Fibroblast of skin of scalp (primary cell): Measurements from ENCODE around the gene ERCC2.
"Not testable (repeated sequence)": the region's sequence is repeated elsewhere in the genome, so short reads cannot be mapped to it uniquely, and the experiment has no call there.

Experiments used
- DNase-seq: peaks from one replicate; pipeline ENCODE4 v3.0.0-alpha.2; 2013

Gene ERCC2

DNA sequence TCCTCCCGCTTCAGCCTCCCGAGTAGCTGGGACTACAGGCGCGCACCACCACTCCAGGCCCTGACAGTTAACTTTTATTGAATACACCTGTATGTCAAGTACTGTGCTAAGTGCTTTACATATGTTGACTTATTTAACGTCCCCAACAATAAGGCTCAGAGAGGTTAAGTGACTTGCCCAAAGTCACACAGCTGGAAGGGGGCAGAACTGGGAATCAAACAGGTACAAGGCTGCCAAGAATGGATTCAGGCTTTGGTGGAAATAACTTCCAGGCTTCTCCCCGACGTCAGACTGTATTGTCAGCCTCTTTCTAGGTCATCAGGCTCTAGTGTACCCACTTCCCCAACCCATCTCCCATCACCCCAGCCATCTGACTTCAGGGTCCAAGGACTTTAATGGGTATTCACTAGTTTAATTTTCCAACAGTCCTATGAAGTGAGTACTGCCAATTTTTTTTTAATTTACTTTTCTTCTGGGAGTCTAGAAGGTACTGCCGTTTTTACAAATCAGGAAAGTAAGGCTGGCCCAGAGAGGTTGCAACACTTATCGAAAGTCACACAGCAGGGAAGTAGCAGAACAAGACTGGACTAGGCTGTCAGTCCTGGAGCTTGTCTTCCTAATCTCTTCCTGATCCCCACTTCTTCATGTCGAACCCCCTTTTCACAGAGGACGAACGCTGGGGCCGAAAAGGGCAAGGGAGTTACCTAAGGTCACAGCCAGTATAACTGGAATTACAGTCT is 42.8 kb downstream of the ERCC2 start:
- no peak for DNase-seq

DNA sequence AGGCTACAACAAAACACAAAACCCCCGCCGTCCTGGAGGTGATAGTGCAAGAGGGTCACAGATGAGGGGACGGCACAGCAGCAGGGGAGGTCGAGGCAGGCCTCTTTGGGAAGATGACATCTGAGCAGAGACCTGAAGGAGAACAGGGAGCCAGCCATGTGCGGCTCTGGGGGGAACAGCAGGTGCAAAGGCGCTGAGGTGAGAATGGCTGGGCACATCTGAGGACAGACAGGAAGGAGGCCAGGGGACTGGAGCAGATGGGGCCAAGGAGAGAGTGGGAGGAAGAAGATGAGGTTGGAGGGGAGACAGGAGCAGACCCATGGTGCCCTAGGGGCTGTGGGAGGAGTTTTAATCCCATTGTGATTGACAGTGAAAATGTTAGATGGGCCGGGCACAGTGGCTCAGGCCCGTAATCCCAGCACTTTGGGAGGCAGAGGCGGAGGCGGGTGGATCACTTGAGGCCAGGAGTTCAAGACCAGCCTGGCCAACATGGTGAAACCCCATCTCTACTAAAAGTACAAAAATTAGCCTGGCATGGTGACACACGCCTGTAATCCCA is 45.9 kb downstream of the ERCC2 start:
- no peak for DNase-seq

DNA sequence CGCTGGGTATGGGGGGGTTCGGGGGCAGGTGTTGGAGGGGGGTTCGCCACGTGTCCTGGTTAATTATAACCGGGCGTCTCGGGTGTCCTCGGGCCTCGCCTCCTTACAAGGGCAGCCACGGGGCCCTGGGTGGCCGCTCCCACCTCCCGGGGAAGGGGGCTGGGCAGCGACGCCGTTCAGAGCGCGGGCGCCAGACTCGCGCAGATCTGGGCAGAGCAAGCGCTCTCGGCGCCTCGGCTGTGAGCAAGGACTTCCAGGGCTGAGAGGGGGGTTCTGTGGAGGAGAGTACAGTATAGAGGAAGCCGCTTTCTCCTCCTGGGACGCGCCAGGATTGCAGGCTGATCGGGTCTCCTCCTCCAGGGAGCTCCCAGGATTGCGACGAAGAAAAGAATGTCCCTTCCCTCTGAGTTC is 46.7 kb downstream of the ERCC2 start:
- no peak for DNase-seq

DNA sequence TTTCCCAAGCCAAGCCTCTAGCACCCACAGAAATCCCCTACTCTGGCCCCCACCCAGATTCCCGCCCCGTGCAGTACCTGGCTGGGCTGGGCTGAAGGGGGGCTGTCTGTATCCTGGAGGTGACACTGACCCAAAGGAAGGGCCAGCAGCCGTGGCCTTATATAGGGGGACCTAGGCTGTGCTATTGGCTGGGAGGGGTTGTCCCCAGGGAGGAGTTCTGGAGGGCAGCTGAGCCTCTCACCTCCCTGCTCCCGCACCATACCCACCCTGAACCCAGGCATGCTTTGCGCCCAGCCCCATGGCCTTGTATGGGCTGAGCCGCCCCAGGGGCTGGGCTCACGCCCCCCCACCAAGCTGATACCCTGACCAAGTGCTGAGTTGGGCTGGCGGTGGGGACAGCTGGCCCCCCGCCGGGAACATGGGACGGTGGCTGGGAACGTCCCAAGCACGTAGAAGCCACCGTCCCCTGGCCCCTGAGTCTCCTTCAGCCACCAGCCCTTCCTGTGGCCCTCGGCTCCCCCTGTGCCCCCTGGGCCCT is 47.6 kb downstream of the ERCC2 start, which contains the start of gene CKM:
Gene CKM, minus strand, starts transcription at position 132 of the 538 bp plus-strand sequence. CDS start 3,162 bp downstream, outside the sequence.
- no peak for DNase-seq

DNA sequence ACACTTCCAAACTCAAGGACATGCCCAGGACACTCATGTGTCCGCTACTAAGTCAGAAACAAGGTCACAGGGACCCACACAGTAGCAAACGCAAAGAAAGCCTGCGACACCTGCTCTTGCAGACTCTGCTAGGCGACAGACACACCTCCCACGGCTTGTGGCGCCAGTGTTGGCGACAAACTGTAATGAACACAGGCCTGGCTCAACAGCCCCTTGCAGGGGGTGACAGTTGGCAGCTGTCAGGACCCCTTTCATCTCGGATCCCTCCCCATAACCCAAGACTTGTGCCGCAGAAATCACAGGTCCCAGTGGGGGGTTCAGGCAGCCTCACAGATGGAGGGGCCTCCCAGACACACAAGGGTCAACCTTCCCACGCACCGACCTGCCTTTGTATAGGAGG is 48.1 kb downstream of the ERCC2 start:
- DNase-seq = no peak

DNA sequence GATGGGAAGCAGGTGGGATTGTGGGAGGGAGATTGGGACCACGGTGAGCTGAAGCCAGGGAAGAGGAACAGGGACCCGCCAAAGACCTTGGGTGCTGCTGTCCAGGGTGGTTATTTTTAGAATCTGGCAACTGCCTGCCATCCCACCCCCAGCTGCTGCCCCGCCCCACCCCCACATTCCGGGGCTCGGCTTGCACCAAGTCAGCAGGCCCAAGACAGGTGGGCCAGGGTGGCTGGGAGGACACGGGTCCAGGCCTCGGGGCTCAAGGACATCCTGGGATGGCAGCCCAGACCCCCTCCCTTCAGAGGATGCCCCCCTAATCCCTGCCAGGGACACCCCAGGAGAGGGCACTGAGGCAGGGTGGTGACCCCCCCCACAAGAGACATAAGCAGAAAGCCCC is 48.5 kb downstream of the ERCC2 start:
- DNase-seq = no peak

DNA sequence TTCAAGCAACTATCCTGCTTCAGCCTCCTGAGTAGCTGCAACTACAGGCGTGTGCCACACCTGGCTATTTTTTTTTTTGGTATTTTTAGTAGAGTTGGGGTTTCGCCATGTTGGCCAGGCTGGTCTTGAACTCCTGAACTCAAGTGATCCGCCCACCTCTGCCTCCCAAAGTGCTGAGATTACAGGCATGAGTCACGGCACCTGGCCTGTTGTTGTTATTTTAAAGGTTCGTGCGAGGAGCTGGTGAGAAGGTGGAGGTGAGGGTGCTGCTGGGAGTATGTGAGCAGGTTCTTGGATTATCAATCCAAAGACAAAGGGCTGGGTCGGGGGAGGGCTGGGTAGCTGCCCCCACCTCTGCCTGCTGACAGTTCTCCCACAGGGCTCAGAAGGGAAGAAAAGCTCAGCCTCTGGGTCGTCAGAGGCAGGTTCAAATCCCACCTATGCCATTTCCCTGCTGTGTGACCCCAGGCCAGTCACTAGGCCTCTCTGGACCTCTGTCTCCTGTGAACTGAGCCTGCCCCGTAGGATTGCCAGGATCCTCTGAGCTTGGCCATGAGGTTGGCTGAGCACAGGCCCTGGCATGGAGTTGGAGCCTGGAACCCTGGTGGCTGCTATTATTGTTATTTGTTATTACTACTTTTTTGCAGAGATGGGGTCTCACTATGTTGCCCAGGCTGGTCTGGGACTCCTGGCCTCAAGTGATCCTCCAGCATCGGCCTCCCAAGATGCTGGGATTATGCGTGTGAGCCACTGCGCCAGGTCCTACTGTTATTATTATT is 49.2 kb downstream of the ERCC2 start:
- no peak for DNase-seq

DNA sequence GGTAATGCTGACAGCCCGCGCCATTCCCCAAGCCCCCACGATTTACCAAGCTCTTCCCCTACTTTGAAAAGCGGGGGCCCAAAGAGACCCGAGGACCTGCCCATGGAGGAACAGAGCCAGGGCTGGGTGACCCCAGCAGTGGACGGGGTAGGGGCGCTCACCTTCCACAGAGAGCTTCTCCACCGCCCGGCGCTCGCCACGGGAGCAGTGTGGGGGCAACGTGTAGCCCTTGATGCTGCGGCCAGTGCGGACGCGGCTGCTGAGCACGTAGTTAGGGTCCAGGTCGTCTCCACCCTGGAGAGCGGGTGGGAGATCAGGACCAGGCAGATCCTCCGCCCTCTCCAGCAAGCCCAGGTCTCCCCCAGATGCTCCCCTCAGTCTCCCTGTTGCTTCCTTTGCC is 55.1 kb downstream of the ERCC2 start:
- DNase-seq = no peak

DNA sequence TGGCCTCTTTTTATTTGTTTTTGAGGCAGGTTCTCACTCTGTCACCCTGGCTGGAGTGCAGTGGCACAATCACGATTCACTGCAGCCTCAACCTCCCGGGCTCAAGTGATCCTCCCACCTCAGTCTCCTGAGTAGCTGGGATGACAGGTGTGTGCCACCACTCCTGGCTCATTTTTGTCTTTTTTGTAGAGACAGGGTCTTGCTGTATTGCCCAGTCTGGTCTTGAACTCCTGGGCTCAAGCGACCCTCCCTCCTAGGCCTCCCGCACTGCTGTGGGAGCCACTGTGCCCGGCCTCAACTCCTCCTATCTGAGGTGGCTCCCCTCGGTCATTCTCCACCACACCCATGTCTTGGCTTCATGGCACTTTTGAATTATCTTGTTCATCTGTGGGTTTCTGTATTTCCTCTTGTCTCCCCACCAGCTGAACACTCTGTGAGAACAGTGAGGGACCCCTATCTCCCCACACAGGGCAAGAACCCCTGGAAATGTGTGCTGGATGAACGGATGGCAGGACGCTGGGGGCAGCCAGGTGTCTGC is 55.6 kb downstream of the ERCC2 start:
- DNase-seq = no peak

DNA sequence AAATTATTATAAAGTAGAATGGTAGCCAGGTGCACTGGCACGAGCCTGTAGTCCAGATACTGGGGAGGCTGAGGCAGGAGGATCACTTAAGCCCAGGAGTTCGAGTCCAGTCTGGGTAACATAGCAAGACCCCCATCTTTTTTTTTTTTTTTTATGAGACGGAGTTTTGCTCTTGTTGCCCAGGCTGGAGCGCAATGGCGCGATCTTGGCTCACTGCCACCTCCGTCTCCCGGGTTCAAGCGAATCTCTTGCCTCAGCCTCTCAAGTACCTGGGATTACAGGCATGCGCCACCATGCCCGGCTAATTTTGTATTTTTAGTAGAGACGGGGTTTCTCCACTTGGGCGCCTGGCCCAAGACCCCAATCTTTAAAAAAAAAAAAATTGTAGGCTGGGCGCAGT is 58.1 kb downstream of the ERCC2 start:
- DNase-seq = not testable (repeated sequence)

DNA sequence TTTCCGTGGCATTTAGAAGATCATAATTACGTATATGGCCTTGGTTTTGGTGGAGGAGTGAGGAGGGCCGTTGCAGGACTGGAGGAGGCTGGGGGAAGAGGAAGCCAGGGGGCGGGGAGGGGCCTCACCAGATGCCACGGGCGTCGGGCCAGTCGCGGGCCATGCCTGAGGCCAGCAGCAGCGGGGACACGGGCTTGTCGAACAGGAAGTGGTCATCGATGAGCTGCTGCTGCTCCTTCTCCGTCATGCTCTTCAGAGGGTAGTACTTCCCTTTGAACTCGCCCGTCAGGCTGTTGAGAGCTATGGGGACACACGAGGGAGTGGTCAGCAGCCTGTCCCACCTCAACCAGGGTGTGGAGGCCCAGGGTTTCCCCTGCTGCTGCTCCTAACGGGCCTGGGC is 58.8 kb downstream of the ERCC2 start:
- no peak for DNase-seq

DNA sequence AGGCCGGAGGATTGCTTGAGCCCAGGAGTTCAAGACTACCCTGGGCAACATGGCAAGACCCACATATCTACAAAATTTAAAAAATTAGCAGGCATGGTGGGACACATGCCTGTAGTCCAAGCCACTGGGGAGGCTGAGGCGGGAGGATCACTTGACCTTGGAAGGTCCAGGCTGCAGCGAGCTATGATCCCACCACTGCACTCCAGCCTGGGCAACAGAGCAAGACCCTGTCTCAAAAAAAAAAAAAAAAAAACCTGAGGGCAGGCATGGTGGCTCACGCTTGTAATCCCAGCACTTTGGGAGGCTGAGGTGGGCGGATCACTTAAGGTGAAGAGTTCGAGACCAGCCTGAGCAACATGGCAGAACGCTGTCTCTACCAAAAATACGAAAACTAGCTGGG is 61.1 kb downstream of the ERCC2 start:
- DNase-seq = not testable (repeated sequence)

DNA sequence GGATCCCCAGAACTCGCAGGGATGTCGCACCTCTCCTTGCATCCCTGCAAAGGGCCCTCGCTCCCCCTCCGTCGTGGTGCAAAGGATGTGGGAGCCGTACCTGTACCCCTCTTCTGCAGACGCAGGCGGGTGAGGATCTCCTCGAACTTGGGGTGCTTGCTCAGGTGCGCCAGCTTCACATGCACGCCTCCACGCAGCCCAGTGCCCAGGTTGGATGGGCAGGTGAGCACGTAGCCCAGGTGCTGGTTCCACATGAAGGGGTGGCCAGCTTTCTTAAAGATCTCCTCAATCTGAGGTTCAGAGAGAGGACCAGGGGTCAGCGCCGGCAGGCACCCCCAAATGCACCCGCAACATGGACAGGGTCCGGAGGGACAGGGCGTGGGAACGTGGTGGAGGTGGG is 63.0 kb downstream of the ERCC2 start:
- no peak for DNase-seq

DNA sequence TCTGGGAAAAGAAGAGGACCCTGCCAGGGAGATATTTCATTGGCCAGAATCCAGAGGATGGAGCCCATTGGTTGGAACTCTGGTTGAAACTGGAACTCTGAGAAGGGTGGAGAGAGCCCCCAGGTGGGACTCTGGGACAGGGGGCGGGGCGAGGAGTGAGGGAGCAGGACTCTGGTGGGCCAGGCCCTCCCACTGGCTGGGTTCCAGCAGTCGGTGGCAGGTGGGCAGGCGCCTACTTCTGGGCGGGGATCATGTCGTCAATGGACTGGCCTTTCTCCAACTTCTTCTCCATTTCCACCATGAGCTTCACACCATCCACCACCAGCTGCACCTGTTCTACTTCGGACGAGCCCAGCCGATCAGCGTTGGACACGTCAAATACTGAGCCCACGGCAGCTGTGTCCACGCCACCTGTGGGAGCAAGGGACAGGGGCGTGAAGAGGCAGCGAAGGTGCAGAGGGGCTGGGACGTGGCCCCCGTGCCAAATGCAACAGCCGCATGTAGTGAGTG is 63.8 kb downstream of the ERCC2 start:
- no peak for DNase-seq

DNA sequence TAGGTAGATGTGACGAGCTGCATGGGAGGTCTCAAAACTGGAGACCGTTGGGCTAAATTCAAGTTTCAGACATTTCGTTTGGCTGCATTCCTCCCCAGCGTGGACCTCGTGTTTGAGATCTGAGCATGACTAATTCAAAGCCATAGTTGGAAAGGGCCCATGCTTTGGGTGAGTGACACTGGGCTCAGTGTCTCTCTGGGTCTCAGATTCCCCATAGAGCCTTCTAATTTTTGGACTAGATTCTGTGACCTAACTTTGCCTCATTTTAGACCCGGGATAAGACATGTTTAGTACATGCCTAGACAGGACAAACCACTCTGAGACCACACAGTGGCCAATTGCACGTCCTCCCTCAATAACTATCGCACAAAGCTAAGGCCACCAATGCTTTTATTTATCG is 64.3 kb downstream of the ERCC2 start:
- no peak for DNase-seq

DNA sequence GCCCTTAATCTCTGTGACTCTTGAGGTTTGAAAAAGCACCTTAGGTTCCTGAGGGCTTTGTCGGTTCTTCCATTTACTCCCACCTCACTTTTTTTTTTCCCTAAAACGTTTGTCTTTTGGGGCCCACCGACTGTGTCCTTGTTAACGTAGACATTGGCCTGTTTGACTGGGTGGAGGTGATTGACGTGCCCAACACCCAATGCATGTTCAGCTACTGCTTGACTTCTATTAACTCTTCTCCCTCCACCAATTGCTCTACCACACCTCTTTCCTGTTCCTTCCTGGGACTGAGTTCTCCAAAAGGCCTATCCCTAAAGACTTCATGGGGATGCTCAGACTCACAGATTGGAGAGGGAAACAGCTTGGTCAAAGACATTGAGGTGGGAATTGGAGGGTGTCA is 65.0 kb downstream of the ERCC2 start:
- peak; percentile 34 for DNase-seq

DNA sequence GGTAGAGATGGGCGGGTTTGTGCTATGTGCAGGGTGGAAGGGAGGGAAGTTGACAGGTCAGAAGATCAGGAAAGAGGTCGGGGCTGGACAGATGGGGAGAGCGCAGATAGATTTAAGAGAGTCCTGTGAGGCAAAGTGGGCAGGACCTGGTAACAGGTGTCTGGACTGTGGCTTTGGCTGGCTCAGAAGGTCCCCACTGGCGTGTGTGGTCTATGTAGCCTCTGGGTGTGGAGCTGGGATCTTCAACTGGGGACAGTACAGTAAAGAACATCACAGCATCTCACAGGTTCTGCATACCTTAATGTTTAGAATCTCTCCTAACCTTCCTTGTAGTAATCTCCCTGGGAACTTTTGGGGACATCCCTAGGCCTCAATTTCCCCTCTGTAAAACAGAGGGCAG is 65.4 kb downstream of the ERCC2 start:
- DNase-seq = no peak

DNA sequence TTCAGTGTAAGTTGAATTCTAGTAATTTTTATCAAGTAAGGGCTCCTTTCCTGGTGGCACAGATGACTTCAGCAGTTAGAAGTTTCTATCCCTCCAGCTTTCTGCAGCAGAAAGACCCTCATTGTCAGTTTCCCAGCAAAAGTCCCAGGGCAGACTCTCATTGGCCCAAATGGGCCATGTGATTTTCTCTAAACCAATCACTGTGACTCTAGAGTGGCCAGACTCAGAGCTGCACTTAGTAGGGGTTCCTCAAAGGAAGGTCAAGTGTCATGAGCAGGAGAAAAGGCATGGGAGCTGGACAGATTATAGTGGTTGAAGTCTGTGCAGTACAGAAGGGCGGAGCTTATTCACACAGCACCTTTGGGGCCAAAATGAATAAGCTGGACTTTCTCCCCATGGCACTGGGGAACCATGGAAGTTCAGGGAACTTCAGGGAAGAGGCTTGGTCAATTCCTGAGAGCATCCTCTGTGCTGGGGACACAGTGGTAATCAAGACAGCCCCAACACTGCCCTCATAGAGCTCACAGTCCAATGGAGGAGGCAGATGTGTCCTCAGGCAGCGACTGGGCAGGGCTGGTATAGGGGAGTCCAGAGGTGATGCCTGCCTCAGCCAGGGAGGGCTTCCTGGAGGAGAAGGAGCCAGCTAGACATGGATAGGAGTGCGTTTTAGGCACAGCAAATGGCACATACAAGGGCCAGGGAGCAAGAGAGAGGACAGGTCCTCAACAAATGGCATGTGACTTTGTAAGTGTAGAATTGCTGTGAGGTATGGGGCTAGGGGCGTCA is 66.0 kb downstream of the ERCC2 start:
- DNase-seq = no peak

DNA sequence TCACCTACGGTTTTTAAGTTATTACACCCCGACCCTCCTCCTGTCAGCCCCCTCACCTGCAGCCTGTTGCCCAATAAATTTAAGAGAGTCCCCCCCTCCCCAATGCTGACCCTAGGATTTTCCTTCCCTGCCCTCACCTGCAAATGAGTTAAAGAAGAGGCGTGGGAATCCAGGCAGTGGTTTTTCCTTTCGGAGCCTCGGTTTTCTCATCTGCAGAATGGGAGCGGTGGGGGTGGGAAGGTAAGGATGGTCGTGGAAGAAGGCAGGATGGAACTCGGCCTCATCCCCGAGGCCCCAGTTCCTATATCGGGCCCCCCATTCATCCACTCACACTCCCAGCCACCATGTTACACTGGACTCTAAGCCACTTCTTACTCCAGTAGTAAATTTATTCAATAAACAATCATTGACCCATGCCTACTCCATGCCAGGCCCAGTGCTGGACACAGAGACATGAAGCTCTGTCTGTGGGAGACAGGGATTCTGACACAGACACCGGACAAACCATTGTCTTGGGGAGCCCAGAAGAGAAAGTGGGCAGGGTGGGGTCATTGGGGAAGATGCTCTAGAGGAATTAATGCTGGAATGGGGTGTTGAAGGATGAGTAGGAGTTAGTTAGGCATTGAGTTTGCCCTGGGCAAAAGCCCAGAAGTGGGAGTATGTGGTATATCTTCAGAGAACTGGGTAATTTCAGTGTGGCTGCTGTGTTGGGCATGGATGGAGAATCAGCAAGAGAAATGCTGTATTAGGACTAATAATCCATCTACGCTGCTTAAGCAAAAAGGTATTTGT is 66.9 kb downstream of the ERCC2 start:
- no peak for DNase-seq

DNA sequence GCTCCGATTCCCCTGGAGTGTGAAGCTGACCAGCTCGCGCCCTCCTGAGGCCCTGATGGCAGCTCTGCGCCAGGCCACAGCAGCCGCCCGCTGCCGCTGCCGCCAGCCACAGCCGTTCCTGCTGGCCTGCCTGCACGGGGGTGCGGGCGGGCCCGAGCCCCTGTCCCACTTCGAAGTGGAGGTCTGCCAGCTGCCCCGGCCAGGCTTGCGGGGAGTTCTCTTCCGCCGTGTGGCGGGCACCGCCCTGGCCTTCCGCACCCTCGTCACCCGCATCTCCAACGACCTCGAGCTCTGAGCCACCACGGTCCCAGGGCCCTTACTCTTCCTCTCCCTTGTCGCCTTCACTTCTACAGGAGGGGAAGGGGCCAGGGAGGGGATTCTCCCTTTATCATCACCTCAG is 68.0 kb downstream of the ERCC2 start:
- no peak for DNase-seq
